Astrocyte of the hippocampus (primary cell): ENCODE results near the gene NCK2.
A peak's percentile ranks its signal among the peaks of the same experiment; 100 is the strongest.

Experiments used
- DNase-seq: peaks from one replicate; pipeline ENCODE4 v3.0.0; 2011; ENCODE audit warnings: low read depth, low spot score

NCK2 gene

DNA sequence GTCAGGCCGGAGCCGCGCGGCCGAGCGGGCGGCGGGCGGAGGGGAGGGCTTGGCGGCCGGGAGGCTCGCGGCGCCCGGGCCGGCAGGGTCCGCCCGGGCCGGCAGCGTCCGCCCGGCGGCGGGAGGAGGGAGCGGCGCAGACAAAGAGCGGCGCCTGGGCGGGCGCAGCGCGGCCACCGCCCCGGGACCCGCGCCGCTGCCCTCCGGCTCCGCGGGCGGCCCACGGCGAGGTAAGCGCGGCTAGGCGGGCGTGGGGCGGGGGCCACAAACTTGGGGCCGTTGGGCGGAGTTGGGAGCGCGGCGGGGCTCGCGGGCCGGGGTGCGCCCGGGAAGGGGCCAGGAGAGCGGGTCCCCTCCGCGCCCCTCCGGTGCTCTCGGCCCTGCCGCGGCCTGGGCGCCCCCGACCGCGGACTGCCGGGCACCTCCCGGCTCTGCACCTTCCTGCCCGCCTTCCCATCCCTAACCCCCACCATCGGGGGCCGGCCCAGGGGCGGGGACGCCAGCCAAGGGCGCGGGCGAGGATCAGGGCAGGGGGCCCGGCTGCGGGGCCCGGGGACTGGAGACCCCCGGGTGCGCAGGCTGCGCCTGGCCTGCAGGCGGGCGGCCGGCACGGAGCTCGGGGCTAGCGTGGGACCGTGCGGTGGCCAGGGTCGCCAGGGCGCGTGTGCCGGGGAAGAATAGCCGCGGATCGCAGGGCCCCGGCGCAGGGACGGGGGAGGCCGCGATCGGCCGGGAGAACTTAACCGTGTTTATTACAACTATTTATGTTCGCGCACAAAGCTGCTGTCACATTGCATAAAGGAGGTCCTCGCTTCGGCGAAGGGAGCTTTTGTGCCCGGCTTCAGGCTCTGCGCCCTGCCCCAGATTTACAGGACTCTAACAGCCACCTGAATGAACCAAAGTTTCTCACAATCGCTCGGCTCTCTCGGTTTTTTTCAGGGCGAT, at the start of gene NCK2:
NCK2 (plus strand) TSS at position 4 of the 945 bp plus-strand sequence. CDS start 110,152 bp downstream, outside the sequence.
- peak; percentile 66 for DNase-seq

DNA sequence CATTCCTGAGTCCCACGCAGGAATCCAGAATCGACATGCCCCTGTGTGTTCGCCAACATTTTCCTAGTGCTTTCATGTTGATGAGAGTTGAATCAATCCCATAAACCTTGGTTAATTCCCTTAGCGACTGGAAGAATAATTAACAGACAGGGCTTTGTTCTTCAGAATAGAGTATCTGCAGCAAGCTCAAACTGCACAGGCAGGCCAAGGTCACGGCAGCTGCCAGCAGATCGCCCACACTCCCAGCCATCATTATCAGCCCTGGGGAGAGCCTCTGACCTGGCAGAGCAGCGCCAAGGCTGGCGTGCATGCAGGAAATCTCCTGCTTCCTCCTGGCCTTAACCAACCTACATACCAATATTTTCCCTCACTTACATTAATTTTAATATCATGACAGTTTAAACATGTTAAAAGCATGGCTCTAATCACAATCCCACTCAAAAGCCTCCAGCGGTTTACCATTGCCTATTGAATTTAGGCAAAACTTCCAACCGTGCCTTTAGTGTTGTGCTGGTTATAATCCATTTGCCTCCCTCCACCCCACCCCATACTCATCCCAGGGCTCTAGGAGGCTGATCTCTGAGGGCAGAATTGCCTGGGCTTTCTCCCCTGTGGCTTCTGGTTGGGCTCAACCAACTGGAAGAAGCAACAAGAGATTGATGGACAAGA, 46.8 kb upstream of the NCK2 start:
- DNase-seq = no peak

DNA sequence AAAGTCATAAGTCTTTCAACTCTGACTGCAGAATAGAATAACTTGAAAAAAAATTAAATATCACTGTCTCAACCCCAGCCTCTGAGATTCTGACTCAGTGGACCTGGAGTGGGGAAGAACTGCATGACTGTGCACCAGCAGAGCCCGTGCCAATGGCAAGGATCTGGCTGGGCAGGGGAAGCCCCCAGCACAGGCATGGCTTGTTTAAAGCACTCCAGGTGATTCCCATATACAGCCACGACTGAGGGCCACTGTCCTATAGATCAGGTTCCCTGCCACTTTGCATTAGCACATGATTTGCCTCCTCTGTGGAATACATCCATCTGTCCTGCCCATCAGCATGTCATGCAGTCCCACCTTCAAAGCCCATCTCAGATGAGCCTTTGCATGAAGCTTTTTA, 45.9 kb upstream of the NCK2 start:
- no peak for DNase-seq

DNA sequence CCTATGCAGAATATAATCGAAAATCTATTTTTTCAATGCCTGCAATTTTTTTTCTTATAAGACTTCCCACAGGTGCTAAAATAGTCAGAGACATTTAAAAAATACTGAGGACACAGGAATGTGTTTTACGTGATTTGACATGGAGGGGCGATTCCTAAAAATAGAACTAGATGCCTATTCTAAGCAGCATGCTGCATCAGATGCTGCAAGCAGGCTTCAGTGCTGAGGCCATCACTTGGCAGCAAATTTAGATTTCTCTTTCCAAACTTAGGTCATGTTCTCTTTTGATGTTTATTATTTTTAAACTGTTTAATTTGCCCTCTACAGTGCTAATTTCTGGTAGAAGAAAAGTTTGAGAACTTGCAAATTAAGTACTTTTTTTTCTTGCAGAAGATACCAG, 43.7 kb upstream of the NCK2 start:
- no peak for DNase-seq

DNA sequence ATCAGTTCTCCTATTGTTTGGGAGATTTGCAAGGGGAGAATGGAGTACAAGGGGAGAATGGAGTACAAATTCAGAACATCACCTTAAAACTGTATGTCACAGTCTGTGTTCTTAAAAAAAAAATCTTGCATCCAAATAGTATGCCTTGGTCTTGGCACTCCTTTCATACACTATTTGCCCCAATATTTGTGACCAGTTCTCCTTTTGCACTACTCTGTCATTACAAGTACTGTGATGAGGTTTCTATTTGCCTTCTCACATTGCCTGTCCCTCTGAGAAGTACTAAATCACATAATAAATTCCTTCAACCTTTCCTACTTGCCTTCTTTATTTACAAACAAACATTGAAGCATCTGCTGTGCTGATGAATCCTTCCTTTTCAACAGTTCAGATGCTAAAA, 36.0 kb upstream of the NCK2 start:
- DNase-seq = no peak

DNA sequence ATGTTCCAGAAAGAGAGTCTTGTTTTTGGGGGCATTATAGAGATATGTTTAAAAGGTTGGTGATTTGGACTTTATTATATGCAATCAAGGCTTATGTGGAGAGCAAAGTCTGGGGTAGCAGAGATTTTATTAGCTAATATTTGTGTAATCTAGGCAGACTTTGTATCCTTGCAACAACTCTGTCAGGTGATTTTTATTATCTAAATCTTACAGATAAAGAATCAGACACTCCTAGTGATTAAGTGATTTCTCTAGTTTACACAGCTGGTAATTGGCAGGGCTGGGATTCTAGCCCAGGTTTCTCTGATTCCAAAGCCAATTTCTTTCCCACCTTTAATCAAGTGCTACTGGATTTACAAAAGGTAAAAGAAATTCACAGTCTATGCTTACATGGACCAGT, 33.3 kb upstream of the NCK2 start:
- no peak for DNase-seq

DNA sequence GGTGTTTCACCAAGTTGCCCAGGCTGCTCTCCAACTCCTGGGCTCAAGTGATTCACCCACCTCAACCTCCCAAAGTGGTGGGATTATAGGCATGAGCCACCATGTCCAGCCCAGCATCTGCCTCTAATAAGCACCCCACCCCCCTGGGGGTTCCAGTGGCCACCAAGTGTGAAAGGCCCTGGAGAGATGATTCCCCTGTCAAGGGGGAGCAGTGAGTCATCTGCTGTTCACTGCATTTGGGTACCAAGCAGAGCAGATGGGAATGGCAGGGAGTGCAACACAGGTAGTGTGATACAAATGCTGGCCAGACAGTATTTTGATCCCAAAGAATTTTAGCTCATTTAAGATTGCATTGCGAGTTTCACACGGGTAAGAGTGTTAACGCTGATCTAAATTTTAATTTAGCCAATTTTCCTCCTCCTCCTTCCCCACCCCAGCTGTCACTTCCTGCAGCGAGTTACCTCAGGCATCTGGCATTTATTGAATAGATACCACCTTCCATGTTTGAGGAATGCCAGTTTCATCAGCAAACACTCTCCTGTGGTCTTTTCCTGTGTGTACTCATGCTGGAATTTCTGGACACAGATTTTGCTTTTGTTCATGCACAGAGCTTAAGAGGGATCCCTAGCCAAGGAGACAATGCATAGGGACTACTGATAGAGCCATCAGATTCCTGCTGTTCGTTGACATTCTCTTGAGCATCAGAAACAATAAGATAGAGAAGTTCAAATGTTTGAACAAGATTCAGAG, 32.4 kb upstream of the NCK2 start:
- DNase-seq = peak; percentile 14

DNA sequence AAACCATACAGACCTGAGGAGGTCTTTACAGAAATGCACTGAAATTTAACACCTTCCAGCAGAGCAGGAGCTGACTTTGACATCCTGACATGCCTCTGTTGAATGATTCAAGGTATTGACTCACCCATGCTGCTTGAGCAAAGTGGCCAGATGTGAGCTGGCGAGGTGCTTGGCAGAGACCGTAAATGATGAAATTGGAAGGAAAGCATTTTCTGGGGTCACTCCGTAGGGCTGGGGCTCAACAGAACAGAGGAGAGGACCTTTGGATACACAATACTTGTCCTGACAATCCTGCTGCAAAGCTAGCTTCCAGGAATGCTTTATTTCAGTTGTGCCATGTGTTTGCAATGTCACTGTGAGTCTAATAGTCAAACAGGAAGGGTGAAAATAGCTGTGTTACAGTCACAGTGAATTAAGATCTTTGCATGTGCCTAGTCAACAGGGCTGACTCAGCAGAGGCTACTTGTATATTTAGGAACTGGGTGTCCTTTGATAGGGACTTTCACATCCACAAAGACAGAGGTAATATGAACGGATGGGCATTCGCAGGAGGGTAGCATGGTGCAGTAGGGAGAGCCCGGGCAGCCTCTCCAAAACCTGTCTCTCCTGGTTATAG, 31.6 kb upstream of the NCK2 start:
- no peak for DNase-seq

DNA sequence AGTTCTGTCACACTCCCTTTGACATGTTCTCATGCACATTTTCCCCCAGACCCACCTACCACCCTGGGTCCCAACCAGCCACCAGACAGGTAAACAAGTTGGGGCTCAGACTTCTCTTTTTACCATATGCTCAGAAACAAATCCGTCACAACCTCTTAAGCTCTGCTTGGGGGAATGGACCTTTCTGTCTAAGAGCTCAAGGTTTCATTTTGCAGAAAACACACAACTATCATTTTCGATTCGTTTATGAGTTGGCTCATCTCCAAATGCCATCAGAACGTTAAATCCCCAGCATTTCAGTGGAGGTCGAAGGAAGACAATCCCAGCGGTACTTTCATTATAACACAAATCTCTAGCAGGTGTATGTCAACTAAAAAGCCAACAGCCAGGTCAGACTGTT, 30.6 kb upstream of the NCK2 start:
- DNase-seq = no peak

DNA sequence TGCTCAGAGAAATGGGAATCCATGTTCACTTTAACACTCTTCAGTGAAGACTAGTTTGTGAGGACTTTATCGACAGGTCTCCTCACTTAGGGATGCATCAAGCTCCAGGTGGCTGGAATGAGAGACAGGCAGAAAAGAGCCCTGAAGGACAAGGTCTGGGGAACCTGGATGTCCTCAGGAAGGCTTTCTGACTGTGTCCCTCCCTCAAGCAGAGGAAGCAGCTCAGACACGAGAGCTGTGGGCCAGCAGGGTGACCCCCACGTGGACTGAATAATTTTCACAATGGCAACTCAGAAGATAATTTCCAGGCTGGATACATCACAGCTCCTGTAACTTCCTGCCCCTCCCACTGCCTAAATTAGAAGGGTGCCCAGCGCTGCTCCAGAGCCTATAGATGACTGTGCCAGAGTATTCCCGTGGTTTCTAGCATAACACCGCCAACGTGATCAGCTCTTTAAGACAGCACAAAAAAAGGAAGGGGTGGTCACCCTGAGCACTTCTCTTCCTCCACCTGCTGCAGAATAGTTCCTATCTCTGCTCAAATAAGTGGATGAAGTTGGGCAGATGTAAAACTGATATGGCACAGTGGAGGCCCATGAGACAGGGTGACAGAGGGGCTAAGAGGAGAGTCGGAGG, 25.7 kb upstream of the NCK2 start:
- no peak for DNase-seq

DNA sequence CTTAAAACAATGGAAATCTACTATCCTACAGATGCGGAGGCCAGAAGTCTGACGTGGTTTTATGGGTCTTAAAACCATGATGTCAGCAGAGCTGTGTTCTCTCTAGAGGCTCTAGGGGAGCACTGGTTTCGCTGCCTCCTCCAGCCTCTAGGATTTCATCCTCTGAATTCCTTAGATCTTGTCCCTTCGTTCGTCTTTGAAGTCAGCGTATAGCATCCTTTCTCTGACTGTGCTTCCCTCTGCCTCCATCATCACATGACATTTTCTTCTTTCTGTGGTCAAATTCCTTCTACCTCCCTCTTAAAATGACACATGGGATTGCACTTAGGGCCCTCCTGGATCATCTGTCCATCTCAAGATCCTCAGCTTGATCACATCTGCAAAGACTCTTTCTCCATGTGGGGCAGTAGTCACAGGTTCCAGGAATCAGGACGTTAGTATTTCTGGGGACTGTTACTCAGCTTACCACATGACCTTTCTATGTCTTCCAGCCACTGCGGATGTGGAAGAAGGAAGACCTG, 22.7 kb upstream of the NCK2 start:
- DNase-seq = no peak

DNA sequence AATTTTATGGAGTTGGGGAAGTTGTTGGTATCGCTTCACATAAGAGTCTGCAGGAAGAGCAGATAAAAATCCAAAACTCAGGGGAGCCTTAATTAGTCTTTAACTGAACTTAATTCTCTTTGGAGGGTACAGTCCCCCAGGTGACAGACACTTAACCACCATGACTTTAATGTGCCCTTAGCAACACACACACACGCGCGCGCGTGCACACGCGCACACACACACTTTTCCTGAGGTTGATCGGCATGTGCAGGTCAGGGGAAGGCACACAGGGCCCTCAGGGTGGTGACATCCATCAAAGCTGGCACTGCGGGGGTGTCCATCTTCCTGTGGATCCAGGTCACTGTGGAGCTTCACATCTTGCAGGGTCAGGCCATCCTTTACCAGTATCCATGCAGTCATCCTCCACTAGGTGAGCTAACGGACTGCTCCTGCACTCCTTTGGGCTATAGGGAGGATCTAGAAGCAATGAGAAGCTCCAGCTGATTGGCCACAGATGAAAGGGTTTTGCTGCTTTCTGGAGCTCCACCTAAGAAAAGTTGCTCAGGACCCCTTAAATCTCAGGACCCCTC, 21.9 kb upstream of the NCK2 start:
- DNase-seq = no peak

DNA sequence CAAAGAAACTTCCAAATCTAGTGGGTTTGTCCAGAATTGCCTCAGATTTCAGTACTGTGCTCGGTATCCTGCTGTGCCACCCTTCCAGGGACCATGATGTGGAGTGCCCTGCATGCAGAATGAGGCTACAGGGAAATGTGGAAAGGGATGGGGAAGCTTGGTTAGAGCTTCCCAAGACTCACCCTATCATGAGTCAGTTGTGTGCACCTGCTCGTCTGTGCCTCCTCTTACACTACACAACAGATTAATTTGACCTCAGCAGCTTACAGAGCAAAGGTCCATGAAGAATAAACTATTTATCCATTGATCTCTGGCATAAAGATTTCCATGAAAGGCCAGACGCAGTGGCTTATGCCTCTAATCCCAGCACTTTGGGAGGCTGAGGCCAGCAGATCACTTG, 21.3 kb upstream of the NCK2 start:
- no peak for DNase-seq

DNA sequence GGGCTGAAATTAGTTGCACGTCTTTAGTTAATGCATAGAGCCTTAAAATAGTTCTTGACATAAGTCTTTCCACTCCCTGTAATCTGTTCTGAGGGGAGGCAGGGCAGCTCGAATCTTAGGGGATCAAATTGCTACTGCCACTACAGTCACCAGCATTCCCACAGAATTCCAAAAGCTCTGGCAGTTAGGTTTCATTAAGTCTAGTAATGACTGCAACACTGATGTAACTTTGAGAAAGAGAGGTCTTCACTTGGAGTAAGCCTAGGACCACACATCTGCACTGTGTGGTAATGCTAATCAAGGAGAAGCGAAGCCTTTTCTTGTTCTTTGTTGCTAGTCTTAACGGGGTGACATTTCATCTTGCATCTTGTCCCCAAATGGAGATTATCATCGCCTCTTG, 19.3 kb upstream of the NCK2 start:
- DNase-seq = no peak

DNA sequence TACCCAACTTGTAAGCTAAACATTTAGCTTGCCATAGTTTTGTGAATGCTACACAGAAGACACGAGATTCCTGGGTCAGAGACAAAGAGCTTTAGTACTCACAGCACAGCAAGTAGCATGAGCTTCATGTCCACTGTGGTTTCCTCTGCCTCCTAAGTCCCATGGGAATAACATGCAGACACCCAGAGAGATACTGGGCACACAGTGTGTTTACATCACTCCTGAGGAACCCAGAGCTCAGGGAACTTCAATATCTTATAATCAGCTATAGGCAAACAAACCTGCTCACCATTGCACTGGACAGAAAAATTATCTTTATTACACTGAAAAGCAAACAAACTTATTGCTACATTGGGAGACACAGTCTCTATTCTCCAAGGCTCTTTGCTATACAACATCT, 14.5 kb upstream of the NCK2 start:
- DNase-seq = no peak

DNA sequence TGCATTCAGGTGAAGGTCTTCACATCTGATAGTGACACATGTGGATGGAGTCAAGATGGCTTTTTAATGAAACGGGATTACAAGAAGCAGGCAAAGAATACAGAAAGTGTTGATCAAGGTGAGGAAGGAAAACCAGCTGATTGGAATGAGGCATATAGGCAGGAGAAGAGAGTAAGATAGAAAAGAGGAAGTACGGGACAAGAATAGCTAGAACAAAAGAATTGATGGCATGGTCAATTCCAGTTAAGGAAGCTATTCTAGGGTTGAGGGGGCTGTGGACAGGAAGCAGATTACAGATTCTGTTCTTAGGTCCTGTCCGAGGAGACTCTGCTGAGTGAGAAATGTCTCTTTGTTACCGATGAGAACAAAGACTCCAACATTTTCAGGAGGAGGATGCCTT, 13.2 kb upstream of the NCK2 start:
- no peak for DNase-seq

DNA sequence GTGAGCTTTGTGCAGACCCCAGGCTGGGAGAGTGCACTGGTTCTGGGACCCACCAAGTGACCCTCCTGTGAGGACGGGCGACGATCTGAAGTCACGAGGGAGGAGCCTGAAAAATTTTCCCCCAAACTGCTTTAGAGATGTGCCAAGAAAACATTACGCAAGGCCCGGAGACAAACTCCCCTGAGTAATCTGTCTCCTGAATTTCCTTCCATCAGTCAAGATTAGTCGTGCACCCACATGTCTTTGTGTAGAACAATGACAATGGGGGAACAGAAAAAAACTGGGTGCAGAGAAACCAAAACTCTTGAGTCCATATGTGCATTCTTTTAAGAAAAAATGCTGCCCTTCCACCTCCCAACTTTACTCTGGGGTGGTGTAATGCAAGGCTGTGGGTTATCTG, 12.6 kb upstream of the NCK2 start:
- no peak for DNase-seq

DNA sequence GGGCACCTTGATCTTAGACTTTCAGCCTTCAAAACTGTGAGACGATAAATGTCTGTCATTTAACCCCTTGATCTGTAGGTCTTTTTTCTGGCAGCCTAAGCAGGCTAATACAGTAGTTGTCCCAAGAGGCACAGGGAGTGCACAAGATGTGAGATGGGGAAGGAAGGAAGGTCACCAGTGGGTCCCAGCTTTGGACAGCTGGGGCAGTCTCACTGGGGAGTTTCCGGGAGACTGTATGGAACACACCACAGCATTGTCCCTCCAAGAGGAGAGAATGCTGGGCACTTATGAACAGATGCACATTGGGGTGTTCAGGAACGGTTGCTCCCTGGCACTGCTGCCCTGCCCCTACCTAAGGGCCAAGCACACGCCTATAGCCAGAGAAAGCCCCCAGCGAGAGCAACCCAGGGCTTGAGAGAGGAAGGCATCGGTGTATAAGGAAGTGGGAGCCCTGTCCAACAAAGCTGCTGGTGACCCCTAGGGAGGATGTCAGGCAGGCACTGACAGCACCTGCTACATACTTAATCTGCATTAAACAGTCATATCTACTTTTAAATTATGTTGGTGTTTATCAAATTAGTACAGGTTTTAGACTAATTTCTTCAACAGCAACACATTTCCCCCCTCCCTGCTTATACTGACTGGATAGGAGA, 11.6 kb upstream of the NCK2 start:
- DNase-seq = no peak

DNA sequence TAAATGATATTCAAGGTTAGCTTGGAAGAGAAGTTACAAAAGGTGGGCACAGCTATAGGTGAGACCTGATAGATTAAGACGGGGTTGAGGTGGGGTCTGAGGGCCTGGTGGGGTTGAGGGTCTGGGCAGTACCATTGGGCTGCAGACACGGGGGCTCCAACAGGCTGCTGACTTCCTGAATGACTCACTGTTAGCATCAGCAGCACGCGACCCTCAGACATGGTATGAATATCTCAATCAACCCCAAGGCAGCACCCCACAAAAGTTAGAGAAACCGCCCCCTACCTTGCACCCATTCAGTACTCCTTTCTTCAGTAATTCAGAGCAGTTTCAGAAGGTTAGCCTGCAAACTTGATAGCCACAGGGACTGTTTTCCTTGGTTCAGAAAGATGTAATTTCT, 10.8 kb upstream of the NCK2 start:
- DNase-seq = no peak
